Neural cell (in vitro differentiated cells): Measurements from ENCODE around the gene MLLT3. TPM values are rescaled to one million over a fixed set of nuclear protein-coding genes. Genes with fewer than 3 reads are reported as not detected.

Experiments
- H2AFZ ChIP-seq: fragments of 200-600, 300-800 bp; sonication (generic), shearing (Covaris generic); 2 replicates; pipeline ENCODE4 v1.6.0; 2014; ENCODE audit warnings: low read depth, mild to moderate bottlenecking, antibody characterized with exemption, low read length, moderate library complexity
- H3F3A ChIP-seq: fragments of 200-600 bp; shearing (Covaris generic); 2 replicates; pipeline ENCODE4 v1.6.1; 2016; ENCODE audit warnings: mild to moderate bottlenecking, moderate library complexity, mixed read lengths, antibody characterized with exemption, low read length; ENCODE audit not compliant: insufficient read depth, poor library complexity, severe bottlenecking
- H3K27ac ChIP-seq: fragments of 200-600, 300-800 bp; sonication (generic), shearing (Covaris generic); 2 replicates; pipeline ENCODE4 v1.5.1; 2014; ENCODE audit warnings: mild to moderate bottlenecking, low read length, moderate library complexity
- H3K27me3 ChIP-seq: fragments of 300-800, 200-600 bp; sonication (generic), shearing (Covaris generic); 2 replicates; pipeline ENCODE4 v1.6.0; 2014; ENCODE audit warnings: mild to moderate bottlenecking, low read depth, low read length, moderate library complexity; ENCODE audit not compliant: insufficient read depth
- H3K36me3 ChIP-seq: fragments of 300-800, 200-600 bp; sonication (generic), shearing (Covaris generic); 2 replicates; pipeline ENCODE4 v1.5.1; 2014; ENCODE audit warnings: mild to moderate bottlenecking, antibody characterized with exemption, low read length, moderate library complexity; ENCODE audit not compliant: insufficient read depth
- H3K4me2 ChIP-seq: fragments of 300-800, 200-600 bp; sonication (generic), shearing (Covaris generic); 2 replicates; pipeline ENCODE4 v1.6.0; 2014; ENCODE audit warnings: mild to moderate bottlenecking, low read length
- H3K4me3 ChIP-seq: fragments of 300-800, 200-600 bp; sonication (generic), shearing (Covaris generic); 2 replicates; pipeline ENCODE4 v1.5.1; 2014; ENCODE audit warnings: mild to moderate bottlenecking, low read length, moderate library complexity
- H3K79me2 ChIP-seq: fragments of 200-600 bp; shearing (Covaris generic); replicated peaks from 2 replicates; pipeline ENCODE4 v1.6.0; 2014; ENCODE audit warnings: mild to moderate bottlenecking, low read length, moderate library complexity; ENCODE audit not compliant: insufficient read depth
- H3K9ac ChIP-seq: fragments of 300-800, 200-600 bp; sonication (generic), shearing (Covaris generic); 2 replicates; pipeline ENCODE4 v1.6.1; 2016; ENCODE audit warnings: mild to moderate bottlenecking, low read length, mixed read lengths
- H3K9me2 ChIP-seq: fragments of 200-600 bp; shearing (Covaris generic); 2 replicates; pipeline ENCODE4 v1.6.1; 2016; ENCODE audit warnings: mild to moderate bottlenecking, low read length, mixed read lengths; ENCODE audit not compliant: insufficient read depth
- H3K9me3 ChIP-seq: fragments of 200-600, 300-800 bp; sonication (generic), shearing (Covaris generic); 2 replicates; pipeline ENCODE4 v1.6.1; 2016; ENCODE audit warnings: mild to moderate bottlenecking, mixed run types, low read length, moderate library complexity, mixed read lengths
- H4K20me1 ChIP-seq: fragments of 200-600 bp; shearing (Covaris generic); 2 replicates; pipeline ENCODE4 v1.6.1; 2016; ENCODE audit warnings: mild to moderate bottlenecking, mixed run types; ENCODE audit not compliant: insufficient read depth
- EZH2 ChIP-seq: fragments of 200-600, 300-800 bp; shearing (Covaris generic), sonication (generic); IDR thresholded peaks from 2 replicates; pipeline ENCODE4 v1.6.1; 2014; ENCODE audit warnings: antibody characterized with exemption, low read length, borderline replicate concordance, mild to moderate bottlenecking; ENCODE audit not compliant: insufficient read depth, poor library complexity, severe bottlenecking
- MXI1 ChIP-seq: fragments of 450-650 bp; conservative IDR thresholded peaks from 2 replicates; pipeline ENCODE4 v1.6.1; 2014; ENCODE audit warnings: antibody characterized with exemption, mild to moderate bottlenecking; ENCODE audit not compliant: poor library complexity, severe bottlenecking
- POLR2AphosphoS5 ChIP-seq: IDR thresholded peaks from 2 replicates; pipeline ENCODE4 v1.6.1; 2012
- RAD21 ChIP-seq: fragments of 450-650 bp; conservative IDR thresholded peaks from 2 replicates; pipeline ENCODE4 v1.6.1; 2014; ENCODE audit warnings: antibody characterized with exemption, mild to moderate bottlenecking, moderate library complexity
- SMC3 ChIP-seq: fragments of 450-650 bp; conservative IDR thresholded peaks from 2 replicates; pipeline ENCODE4 v1.6.1; 2014; ENCODE audit warnings: antibody characterized with exemption, mild to moderate bottlenecking, moderate library complexity; ENCODE audit not compliant: poor library complexity
- TAF1 ChIP-seq: IDR thresholded peaks from 2 replicates; pipeline ENCODE4 v1.6.1; 2012; ENCODE audit warnings: low read depth
- polyA plus RNA-seq: library from polyadenylated mRNA; depleted of rRNA; stranded (reverse); fragments of >200 nt; gene quantifications from 2 replicates; pipeline ENCODE4 v1.2.3, GENCODE V29; 2014
- TF ChIP-seq, protein P1 (sequence below): fragments of 450-650 bp; IDR thresholded peaks from 2 replicates; pipeline ENCODE4 v1.5.1; 2014; ENCODE audit warnings: antibody characterized with exemption, mild to moderate bottlenecking, moderate library complexity; ENCODE audit not compliant: poor library complexity, severe bottlenecking
- TF ChIP-seq, protein P2 (sequence below): IDR thresholded peaks from 2 replicates; pipeline ENCODE4 v1.6.1; 2012; ENCODE audit warnings: borderline replicate concordance

MLLT3 gene
- polyA plus RNA-seq, 1 donor from 2014 or later, result 61.5 TPM

DNA sequence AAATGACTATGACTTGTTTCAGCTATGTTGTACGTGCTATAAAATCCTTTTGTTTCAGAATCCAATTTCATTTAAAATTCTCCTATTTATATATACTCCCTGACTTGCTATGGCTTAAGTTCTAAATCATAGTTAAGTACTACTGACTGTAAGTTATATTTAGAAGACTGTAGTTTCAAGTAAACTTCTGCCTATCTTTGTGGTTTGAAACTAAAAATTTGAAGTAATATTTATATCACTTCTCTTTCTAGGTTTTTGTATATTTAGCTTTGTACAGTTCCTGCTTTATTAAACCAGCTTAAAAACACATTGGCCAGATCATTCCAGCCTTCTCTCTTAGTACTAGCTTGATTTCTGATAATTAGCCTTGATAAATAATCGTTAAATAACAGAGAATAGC is 196.3 kb downstream of the MLLT3 start:
- no peaks in the 10 kb centered on the region for H3K9me2 ChIP-seq
- no peaks in the 10 kb centered on the region for H4K20me1 ChIP-seq
- H2AFZ ChIP-seq, result no peak overlapping the region
- no peaks in the 10 kb centered on the region for H3F3A ChIP-seq
- H3K79me2 ChIP-seq, result no peaks in the 10 kb centered on the region
- H3K9me3 ChIP-seq, result no peaks in the 10 kb centered on the region
- no peaks in the 10 kb centered on the region for H3K36me3 ChIP-seq
- H3K27me3 ChIP-seq, result no peaks in the 10 kb centered on the region
- no peak overlapping the region for H3K9ac ChIP-seq
- no peak overlapping the region for H3K4me3 ChIP-seq
- H3K4me2 ChIP-seq, result no peak overlapping the region
- no peak overlapping the region for H3K27ac ChIP-seq
- TF ChIP-seq RAD21 (no peak), POLR2AphosphoS5 (no peak)

DNA sequence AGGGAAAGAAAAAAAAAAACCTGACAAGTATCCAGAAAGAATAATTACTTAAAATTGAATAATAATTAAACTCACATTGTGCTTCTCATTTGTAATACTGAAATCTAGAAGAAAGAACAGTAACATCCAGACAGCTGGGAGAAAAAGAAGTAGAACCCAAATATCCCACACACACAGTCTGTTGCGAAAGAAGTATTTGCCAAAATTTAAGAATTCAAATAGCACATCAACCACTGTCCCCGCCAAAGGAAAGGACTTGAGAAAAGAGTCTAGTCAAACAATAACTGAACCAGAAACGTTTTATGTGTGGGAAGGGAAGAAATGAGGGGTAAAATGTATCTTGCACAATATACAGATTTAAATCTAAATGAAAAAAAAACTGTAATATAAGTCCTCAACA is 202.8 kb downstream of the MLLT3 start:
- H3K79me2 ChIP-seq, result peaks cover 13% of the 10 kb centered on the region

DNA sequence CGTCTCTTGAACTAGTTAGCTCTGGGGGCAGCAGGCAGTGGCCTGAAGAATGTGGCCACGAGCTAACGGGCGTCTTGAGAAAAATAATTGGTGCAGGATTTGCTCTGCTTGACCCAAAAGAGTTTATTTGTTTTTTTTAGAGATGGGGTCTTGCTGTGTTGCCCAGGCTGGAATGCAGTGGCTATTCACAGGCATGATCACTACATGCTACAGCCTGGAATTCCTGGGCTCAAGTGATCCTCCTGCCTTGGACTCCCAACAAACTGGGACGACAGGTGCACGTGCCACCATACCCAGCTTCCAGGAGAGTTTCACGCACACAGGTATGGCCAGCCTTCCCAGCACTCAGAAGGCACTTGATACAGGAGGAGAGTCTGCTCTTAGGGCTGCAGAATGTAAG is 203.8 kb downstream of the MLLT3 start:
- H4K20me1 ChIP-seq, result no peaks in the 10 kb centered on the region
- no peak overlapping the region for H3K27ac ChIP-seq
- H3K4me3 ChIP-seq, result no peak overlapping the region
- no peak overlapping the region for H3K9ac ChIP-seq
- no peak for TF ChIP-seq EZH2
- TF ChIP-seq RAD21, result no peak
- no peak for TF ChIP-seq POLR2AphosphoS5
- TF ChIP-seq TAF1, result no peak
- TF ChIP-seq, protein P1, sequence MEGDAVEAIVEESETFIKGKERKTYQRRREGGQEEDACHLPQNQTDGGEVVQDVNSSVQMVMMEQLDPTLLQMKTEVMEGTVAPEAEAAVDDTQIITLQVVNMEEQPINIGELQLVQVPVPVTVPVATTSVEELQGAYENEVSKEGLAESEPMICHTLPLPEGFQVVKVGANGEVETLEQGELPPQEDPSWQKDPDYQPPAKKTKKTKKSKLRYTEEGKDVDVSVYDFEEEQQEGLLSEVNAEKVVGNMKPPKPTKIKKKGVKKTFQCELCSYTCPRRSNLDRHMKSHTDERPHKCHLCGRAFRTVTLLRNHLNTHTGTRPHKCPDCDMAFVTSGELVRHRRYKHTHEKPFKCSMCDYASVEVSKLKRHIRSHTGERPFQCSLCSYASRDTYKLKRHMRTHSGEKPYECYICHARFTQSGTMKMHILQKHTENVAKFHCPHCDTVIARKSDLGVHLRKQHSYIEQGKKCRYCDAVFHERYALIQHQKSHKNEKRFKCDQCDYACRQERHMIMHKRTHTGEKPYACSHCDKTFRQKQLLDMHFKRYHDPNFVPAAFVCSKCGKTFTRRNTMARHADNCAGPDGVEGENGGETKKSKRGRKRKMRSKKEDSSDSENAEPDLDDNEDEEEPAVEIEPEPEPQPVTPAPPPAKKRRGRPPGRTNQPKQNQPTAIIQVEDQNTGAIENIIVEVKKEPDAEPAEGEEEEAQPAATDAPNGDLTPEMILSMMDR, result no peak
- H3F3A ChIP-seq, result no peaks in the 10 kb centered on the region
- H3K9me2 ChIP-seq, result no peaks in the 10 kb centered on the region
- no peaks in the 10 kb centered on the region for H3K9me3 ChIP-seq
- peaks cover 13% of the 10 kb centered on the region for H3K79me2 ChIP-seq
- H3K4me2 ChIP-seq, result no peak overlapping the region
- H3K36me3 ChIP-seq, result no peaks in the 10 kb centered on the region
- no peak overlapping the region for H2AFZ ChIP-seq
- H3K27me3 ChIP-seq, result no peaks in the 10 kb centered on the region

More for the DNA sequence above, 202.8 kb downstream of the MLLT3 start:
- Histone ChIP-seq H4K20me1 (no peaks in the 10 kb centered on the region), H3K9me3 (no peaks in the 10 kb centered on the region), H3K9ac (no peak overlapping the region), H3K4me2 (no peak overlapping the region), H3F3A (no peaks in the 10 kb centered on the region), H3K4me3 (no peak overlapping the region), H3K9me2 (no peaks in the 10 kb centered on the region), H2AFZ (no peak overlapping the region), H3K27ac (no peak overlapping the region), H3K36me3 (no peaks in the 10 kb centered on the region), H3K27me3 (no peaks in the 10 kb centered on the region)
- TF ChIP-seq SMC3, result no peak
- no peak for TF ChIP-seq EZH2
- no peak for TF ChIP-seq TAF1
- TF ChIP-seq, protein P1, result no peak
- TF ChIP-seq POLR2AphosphoS5, result no peak
- TF ChIP-seq, protein P2, sequence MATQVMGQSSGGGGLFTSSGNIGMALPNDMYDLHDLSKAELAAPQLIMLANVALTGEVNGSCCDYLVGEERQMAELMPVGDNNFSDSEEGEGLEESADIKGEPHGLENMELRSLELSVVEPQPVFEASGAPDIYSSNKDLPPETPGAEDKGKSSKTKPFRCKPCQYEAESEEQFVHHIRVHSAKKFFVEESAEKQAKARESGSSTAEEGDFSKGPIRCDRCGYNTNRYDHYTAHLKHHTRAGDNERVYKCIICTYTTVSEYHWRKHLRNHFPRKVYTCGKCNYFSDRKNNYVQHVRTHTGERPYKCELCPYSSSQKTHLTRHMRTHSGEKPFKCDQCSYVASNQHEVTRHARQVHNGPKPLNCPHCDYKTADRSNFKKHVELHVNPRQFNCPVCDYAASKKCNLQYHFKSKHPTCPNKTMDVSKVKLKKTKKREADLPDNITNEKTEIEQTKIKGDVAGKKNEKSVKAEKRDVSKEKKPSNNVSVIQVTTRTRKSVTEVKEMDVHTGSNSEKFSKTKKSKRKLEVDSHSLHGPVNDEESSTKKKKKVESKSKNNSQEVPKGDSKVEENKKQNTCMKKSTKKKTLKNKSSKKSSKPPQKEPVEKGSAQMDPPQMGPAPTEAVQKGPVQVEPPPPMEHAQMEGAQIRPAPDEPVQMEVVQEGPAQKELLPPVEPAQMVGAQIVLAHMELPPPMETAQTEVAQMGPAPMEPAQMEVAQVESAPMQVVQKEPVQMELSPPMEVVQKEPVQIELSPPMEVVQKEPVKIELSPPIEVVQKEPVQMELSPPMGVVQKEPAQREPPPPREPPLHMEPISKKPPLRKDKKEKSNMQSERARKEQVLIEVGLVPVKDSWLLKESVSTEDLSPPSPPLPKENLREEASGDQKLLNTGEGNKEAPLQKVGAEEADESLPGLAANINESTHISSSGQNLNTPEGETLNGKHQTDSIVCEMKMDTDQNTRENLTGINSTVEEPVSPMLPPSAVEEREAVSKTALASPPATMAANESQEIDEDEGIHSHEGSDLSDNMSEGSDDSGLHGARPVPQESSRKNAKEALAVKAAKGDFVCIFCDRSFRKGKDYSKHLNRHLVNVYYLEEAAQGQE, result no peak
- TF ChIP-seq MXI1, result no peak
